Measurements from ENCODE around the gene LGMN. TPM values are rescaled to one million over a fixed set of nuclear protein-coding genes. Genes with fewer than 3 reads are reported as not detected.
"Not testable (repeated sequence)": the region's sequence is repeated elsewhere in the genome, so short reads cannot be mapped to it uniquely, and the experiment has no call there.

Gene LGMN
- total RNA-seq, 1 donor, result 4.6 TPM

GRCh38 chr14:92763666-92764631, 15.5 kb upstream of the LGMN start:
- not testable (repeated sequence) for DNase-seq (ENCODE audit: low read depth in 2 of 3, low spot score in 2 of 3)

- no peak for DNase-seq (ENCODE audit: low read depth in 2 of 3, low spot score in 2 of 3)
Observed at GRCh38 chr14:92760524-92760805, 12.0 kb upstream of the LGMN start.

GRCh38 chr14:92759679-92760523, 11.5 kb upstream of the LGMN start:
- DNase-seq (ENCODE audit: low read depth in 2 of 3, low spot score in 2 of 3), result no peak

- no peak for DNase-seq (ENCODE audit: low read depth in 2 of 3, low spot score in 2 of 3)
Observed at GRCh38 chr14:92759300-92759678, 10.9 kb upstream of the LGMN start.

- no peak for DNase-seq (ENCODE audit: low read depth in 2 of 3, low spot score in 2 of 3)
Observed at GRCh38 chr14:92756446-92756845, 8.0 kb upstream of the LGMN start.

- DNase-seq (ENCODE audit: low read depth in 2 of 3, low spot score in 2 of 3), result no peak
Observed at GRCh38 chr14:92755495-92755894, 7.1 kb upstream of the LGMN start.

- DNase-seq (ENCODE audit: low read depth in 2 of 3, low spot score in 2 of 3), result no peak
Observed at GRCh38 chr14:92754966-92755365, 6.5 kb upstream of the LGMN start.

- DNase-seq (ENCODE audit: low read depth in 2 of 3, low spot score in 2 of 3), result peak in 2 of 3 donors; percentile 60 to 82
Observed at GRCh38 chr14:92753250-92753649, 4.8 kb upstream of the LGMN start.

- no peak for DNase-seq (ENCODE audit: low read depth in 2 of 3, low spot score in 2 of 3)
Observed at GRCh38 chr14:92751819-92752218, 3.4 kb upstream of the LGMN start.

GRCh38 chr14:92750994-92751400, 2.6 kb upstream of the LGMN start:
- DNase-seq (ENCODE audit: low read depth in 2 of 3, low spot score in 2 of 3), result no peak

- DNase-seq (ENCODE audit: low read depth in 2 of 3, low spot score in 2 of 3), result peak in 2 of 3 donors; percentile 56 to 89
Observed at GRCh38 chr14:92750222-92750728, 1.8 kb upstream of the LGMN start.

- no peak for DNase-seq (ENCODE audit: low read depth in 2 of 3, low spot score in 2 of 3)
Observed at GRCh38 chr14:92747701-92748258, 647 bp downstream of the LGMN start.

GRCh38 chr14:92744198-92744597, 4.2 kb downstream of the LGMN start:
- DNase-seq (ENCODE audit: low read depth in 2 of 3, low spot score in 2 of 3), result no peak

GRCh38 chr14:92740440-92740839, 8.0 kb downstream of the LGMN start:
- no peak for DNase-seq (ENCODE audit: low read depth in 2 of 3, low spot score in 2 of 3)

GRCh38 chr14:92737619-92738188, 10.7 kb downstream of the LGMN start:
- no peak for DNase-seq (ENCODE audit: low read depth in 2 of 3, low spot score in 2 of 3)

GRCh38 chr14:92737206-92737605, 11.2 kb downstream of the LGMN start:
- no peak for DNase-seq (ENCODE audit: low read depth in 2 of 3, low spot score in 2 of 3)

- no peak for DNase-seq (ENCODE audit: low read depth in 2 of 3, low spot score in 2 of 3)
Observed at GRCh38 chr14:92735344-92735743, 13.1 kb downstream of the LGMN start.

GRCh38 chr14:92734618-92735017, 13.8 kb downstream of the LGMN start:
- DNase-seq (ENCODE audit: low read depth in 2 of 3, low spot score in 2 of 3), result no peak

GRCh38 chr14:92733007-92733406, 15.4 kb downstream of the LGMN start:
- DNase-seq (ENCODE audit: low read depth in 2 of 3, low spot score in 2 of 3), result no peak

GRCh38 chr14:92731622-92732115, 16.8 kb downstream of the LGMN start:
- DNase-seq (ENCODE audit: low read depth in 2 of 3, low spot score in 2 of 3), result no peak
